Progenitor cell of endocrine pancreas (in vitro differentiated cells): ENCODE data around the gene WDR7. TPM values are rescaled to one million over a fixed set of nuclear protein-coding genes. Genes with fewer than 3 reads are reported as not detected.

ENCODE experiments used
- DNase-seq: peaks from one replicate; pipeline ENCODE4 v3.0.0; 2021; ENCODE audit warnings: low spot score; ENCODE audit not compliant: unreplicated experiment
- H3K27ac Mint-ChIP-seq: 2 replicates; pipeline ENCODE4 v1.8.0; 2021; ENCODE audit warnings: mild to moderate bottlenecking, moderate library complexity, mixed read lengths
- H3K27me3 Mint-ChIP-seq: 2 replicates; pipeline ENCODE4 v1.8.0; 2021; ENCODE audit warnings: mixed read lengths
- H3K36me3 Mint-ChIP-seq: 2 replicates; pipeline ENCODE4 v1.8.0; 2022; ENCODE audit warnings: mixed read lengths; ENCODE audit not compliant: insufficient read depth
- H3K4me1 Mint-ChIP-seq: 2 replicates; pipeline ENCODE4 v1.8.0; 2021; ENCODE audit warnings: low read depth, mixed read lengths
- H3K4me3 Mint-ChIP-seq: 2 replicates; pipeline ENCODE4 v1.8.0; 2021; ENCODE audit warnings: low read depth, mild to moderate bottlenecking, moderate library complexity, mixed read lengths
- H3K9me3 Mint-ChIP-seq: 2 replicates; pipeline ENCODE4 v1.8.0; 2021; ENCODE audit warnings: low read depth, mixed read lengths
- total RNA-seq: library from RNA; stranded (reverse); gene quantifications from 2 replicates; pipeline ENCODE4 v1.2.1, GENCODE V29; 2021
- TF ChIP-seq, protein P1 (sequence below): fragments of 200-600 bp; sonication (generic); IDR thresholded peaks from one replicate; pipeline ENCODE4 v1.5.0; 2021; ENCODE audit warnings: antibody characterized with exemption, mild to moderate bottlenecking; ENCODE audit not compliant: unreplicated experiment

WDR7 gene
- total RNA-seq, 1 donor from 2014 or later = 23.2 TPM

DNA sequence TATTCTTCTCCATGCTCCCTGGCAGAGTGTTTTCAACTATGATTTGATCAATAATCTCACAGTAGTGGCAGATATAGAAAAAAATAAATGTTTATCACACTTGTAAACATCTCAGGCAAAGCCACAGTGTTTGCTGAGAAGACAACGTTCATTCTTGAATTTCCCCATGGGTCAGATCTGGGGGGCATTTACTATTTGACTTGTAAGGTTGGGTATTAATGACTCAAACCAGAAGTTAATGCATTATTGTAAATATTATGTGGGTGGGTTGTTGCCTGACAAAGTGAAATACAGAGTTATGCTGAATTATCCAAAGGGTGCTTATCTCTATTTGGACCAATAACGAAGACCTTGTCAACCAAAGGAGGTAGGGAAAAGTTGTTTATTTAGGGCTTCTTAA lies 346.0 kb downstream of the WDR7 start:
- DNase-seq = no peak
- H3K36me3 Mint-ChIP-seq = no peaks in the 10 kb centered on the region
- H3K4me1 Mint-ChIP-seq = peaks cover 20% of the 10 kb centered on the region
- H3K9me3 Mint-ChIP-seq = no peaks in the 10 kb centered on the region
- H3K4me3 Mint-ChIP-seq = no peak overlapping the region
- H3K27ac Mint-ChIP-seq = no peak overlapping the region
- TF ChIP-seq, protein P1, sequence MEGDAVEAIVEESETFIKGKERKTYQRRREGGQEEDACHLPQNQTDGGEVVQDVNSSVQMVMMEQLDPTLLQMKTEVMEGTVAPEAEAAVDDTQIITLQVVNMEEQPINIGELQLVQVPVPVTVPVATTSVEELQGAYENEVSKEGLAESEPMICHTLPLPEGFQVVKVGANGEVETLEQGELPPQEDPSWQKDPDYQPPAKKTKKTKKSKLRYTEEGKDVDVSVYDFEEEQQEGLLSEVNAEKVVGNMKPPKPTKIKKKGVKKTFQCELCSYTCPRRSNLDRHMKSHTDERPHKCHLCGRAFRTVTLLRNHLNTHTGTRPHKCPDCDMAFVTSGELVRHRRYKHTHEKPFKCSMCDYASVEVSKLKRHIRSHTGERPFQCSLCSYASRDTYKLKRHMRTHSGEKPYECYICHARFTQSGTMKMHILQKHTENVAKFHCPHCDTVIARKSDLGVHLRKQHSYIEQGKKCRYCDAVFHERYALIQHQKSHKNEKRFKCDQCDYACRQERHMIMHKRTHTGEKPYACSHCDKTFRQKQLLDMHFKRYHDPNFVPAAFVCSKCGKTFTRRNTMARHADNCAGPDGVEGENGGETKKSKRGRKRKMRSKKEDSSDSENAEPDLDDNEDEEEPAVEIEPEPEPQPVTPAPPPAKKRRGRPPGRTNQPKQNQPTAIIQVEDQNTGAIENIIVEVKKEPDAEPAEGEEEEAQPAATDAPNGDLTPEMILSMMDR = no peak
- no peaks in the 10 kb centered on the region for H3K27me3 Mint-ChIP-seq

DNA sequence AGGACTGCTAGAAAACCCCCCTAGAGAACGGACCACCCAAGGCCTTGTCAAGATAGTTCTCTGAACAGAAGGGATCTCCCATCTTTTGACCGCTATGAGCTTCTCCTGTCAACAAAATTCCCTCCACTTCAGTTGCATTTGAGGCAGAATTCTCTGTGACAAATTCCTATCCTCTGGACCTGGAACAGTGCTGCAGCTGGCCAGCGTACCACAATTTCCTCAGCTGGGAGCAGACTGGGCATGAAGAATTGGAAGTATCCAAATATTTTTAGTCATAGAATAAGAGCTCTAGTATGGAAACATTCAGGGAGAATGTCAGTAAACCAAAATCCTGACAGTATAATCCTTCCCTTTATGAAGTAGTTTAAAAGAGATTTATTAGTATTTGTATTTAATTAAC lies 348.7 kb downstream of the WDR7 start:
- peaks cover 33% of the 10 kb centered on the region for H3K4me1 Mint-ChIP-seq
- H3K27ac Mint-ChIP-seq = no peak overlapping the region

DNA sequence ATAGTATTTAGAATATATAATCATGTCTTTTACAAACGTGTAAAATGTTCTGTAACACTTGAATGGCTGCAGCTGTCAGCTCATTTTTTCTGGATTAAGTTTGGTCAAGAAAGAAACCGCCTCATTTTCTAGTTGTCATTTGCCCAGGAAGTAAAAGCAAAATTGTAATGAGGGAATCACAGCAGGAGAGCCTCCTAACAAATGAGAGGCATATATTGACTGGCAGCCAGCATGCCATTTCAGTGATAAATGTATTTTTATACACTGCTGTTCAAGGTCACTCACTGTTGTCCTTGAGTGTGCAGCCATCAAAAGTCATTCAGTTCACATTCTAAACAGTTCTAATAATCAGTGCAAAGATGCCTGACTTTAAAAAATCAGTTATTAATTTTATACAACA lies 351.5 kb downstream of the WDR7 start:
- Mint-ChIP-seq H3K27me3 (no peaks in the 10 kb centered on the region), H3K4me1 (peaks cover 21% of the 10 kb centered on the region), H3K27ac (no peak overlapping the region), H3K9me3 (no peaks in the 10 kb centered on the region), H3K4me3 (no peak overlapping the region), H3K36me3 (no peaks in the 10 kb centered on the region)
- DNase-seq = no peak
- TF ChIP-seq, protein P1 = no peak

More for the DNA sequence above, 348.7 kb downstream of the WDR7 start:
- H3K9me3 Mint-ChIP-seq = no peaks in the 10 kb centered on the region
- no peaks in the 10 kb centered on the region for H3K27me3 Mint-ChIP-seq
- H3K4me3 Mint-ChIP-seq = no peak overlapping the region
- DNase-seq = no peak
- TF ChIP-seq, protein P1 = no peak
- no peaks in the 10 kb centered on the region for H3K36me3 Mint-ChIP-seq

DNA sequence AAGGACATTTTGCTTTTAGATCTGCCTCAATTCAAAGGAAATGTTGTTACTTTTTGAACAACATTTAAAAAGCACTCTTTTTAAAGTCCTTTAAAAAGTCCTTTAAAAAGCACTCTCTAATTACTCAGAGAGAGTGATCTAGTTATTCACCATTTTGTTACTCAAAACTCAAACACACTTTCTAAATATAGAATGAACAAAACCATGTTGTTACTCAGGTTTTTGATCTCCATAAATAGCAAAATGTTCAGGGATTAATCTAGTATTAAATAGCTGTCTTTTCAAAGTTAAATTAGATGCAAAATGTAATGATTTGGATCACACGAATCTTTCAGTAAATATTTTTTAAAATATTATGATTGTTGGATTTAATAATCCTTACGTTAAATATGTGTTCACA lies 352.2 kb downstream of the WDR7 start:
- TF ChIP-seq, protein P1 = no peak
- Mint-ChIP-seq H3K36me3 (no peaks in the 10 kb centered on the region), H3K4me1 (peaks cover 24% of the 10 kb centered on the region), H3K9me3 (no peaks in the 10 kb centered on the region), H3K27ac (no peak overlapping the region), H3K4me3 (no peak overlapping the region), H3K27me3 (peaks cover 7% of the 10 kb centered on the region)
- no peak for DNase-seq

DNA sequence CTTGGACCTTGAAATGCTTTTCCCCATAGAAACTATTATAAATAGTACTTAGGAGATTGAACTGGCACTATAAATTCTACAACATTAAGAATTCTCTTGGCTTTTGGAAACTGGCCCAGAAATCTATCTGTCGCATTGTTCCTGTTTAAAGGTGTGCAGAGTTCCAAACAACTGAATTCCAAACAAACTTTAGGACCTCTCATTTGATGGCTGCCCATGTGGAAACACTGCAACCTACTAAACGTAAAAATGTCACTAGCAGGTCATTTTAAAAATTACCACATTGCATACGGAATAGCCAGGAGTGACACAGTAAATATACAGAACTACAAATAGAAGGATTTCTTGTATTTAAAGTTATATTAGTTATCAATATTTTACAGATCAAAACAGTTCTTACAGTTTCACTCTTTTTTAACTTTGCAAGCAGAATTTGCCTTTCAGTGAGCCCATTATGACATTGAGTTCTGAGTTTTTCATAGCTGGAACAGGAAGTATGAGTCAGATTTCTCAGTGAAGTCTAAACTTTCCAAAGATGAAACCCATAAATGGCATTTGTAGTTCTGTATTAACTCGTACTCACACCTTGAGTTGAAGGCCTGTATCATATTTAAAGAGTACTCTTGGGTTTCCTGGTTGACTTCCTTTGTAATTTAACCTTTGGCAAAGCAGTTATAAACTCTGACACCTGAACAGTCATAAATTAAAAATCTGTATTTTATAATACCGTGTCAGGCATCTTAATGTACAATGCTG lies 353.4 kb downstream of the WDR7 start:
- DNase-seq = no peak
- no peak overlapping the region for H3K27ac Mint-ChIP-seq
- H3K4me1 Mint-ChIP-seq = peaks cover 24% of the 10 kb centered on the region
- H3K27me3 Mint-ChIP-seq = peaks cover 10% of the 10 kb centered on the region
- TF ChIP-seq, protein P1 = no peak
- no peak overlapping the region for H3K4me3 Mint-ChIP-seq
- H3K9me3 Mint-ChIP-seq = no peaks in the 10 kb centered on the region
- H3K36me3 Mint-ChIP-seq = no peaks in the 10 kb centered on the region
